Measurements from ENCODE around the gene DMD.

DNA sequence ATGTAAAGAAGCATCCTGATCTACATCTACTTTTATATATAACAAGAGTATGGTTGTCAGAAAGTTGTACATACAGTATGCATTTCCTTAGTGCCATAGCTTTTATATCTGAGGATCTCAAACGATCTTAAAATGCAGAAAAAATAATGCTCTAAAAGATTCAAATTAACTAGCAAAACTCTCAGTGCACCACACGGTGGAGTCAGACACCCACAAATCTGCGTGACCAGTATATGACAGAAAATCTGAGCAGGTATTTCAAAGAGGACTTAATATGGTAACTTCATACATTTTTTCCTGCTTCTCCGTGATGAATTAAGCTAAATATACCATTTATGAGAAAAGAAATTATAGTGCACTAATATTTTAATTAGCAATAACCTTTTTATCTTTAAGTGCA is 803.0 kb downstream of the DMD start:
- TF ChIP-seq MAF1 (CRISPR knock-in tag; IDR thresholded peaks at IDR 0.05; ENCODE audit: borderline replicate concordance): no peak
- TF ChIP-seq, protein P1, sequence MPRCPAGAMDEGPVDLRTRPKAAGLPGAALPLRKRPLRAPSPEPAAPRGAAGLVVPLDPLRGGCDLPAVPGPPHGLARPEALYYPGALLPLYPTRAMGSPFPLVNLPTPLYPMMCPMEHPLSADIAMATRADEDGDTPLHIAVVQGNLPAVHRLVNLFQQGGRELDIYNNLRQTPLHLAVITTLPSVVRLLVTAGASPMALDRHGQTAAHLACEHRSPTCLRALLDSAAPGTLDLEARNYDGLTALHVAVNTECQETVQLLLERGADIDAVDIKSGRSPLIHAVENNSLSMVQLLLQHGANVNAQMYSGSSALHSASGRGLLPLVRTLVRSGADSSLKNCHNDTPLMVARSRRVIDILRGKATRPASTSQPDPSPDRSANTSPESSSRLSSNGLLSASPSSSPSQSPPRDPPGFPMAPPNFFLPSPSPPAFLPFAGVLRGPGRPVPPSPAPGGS (CRISPR knock-in tag; IDR thresholded peaks at IDR 0.05): no peak
- no peak for TF ChIP-seq CBX5 (CRISPR knock-in tag; IDR thresholded peaks at IDR 0.05; ENCODE audit: borderline replicate concordance)
- no peak for TF ChIP-seq POLR2A (IDR thresholded peaks at IDR 0.05; ENCODE audit: insufficient read depth in 1 of 2, low read depth in 2 of 2, low read length in 2 of 2)
- TF ChIP-seq, protein P2, sequence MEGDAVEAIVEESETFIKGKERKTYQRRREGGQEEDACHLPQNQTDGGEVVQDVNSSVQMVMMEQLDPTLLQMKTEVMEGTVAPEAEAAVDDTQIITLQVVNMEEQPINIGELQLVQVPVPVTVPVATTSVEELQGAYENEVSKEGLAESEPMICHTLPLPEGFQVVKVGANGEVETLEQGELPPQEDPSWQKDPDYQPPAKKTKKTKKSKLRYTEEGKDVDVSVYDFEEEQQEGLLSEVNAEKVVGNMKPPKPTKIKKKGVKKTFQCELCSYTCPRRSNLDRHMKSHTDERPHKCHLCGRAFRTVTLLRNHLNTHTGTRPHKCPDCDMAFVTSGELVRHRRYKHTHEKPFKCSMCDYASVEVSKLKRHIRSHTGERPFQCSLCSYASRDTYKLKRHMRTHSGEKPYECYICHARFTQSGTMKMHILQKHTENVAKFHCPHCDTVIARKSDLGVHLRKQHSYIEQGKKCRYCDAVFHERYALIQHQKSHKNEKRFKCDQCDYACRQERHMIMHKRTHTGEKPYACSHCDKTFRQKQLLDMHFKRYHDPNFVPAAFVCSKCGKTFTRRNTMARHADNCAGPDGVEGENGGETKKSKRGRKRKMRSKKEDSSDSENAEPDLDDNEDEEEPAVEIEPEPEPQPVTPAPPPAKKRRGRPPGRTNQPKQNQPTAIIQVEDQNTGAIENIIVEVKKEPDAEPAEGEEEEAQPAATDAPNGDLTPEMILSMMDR (CRISPR knock-in tag; IDR thresholded peaks at IDR 0.05): 0 out of 2 replicates have a peak, but pooled peaks have one; percentile 12
- TF ChIP-seq ZNF24 (IDR thresholded peaks at IDR 0.05): no peak

Measured in HepG2 (cell line).